Heart left ventricle (tissue), 13 donors: ENCODE results near the gene FXYD3.

Source experiments
- CTCF ChIP-seq, 12 donors: fragments of 200-600 bp; sonication (generic) in 4 of 12; IDR thresholded peaks; one replicate each; pipeline versions ENCODE4 v1.5.0 to v1.8.0; 2018 to 2022; ENCODE audit warnings: antibody characterized with exemption in 12 of 12, mild to moderate bottlenecking in 5 of 12
- POLR2A ChIP-seq, 2 donors: fragments of 450-650 bp; IDR thresholded peaks; one replicate each; pipeline ENCODE4 v1.6.1; 2017; ENCODE audit warnings: antibody characterized with exemption in 2 of 2, mild to moderate bottlenecking in 2 of 2, moderate library complexity in 2 of 2
- donor health status: ischemic (EF 13 %, LVEDD 7.1; RV severe dilation, severe dysfunction).
- donor health status: DM: no; HTN: yes; CAD: no.
- donor health status: DM: no; HTN: no; CAD: no.
- donor health status: ischemic (EF 25% LVEDD 6.9; RV normal size, moderate dysfunction).
- donor health status: ischemic (EF 25% LVEDD 5.7; RV mildly dilated, moderate dysfunction).
- donor health status: ischemic (EF 35%, LVEDD 5.7; RV mildly dilated, moderate dysfunction).
- donor health status: nonischemic (EF 11% LVEDD 7.7; RV severe dilation, severe dysfunction).
- donor health status: DM: yes; HTN: yes; CAD: no.
- donor health status: PGD.
- donor health status: ischemic (EF 29% LVEDD 5.4; RV normal size, mild dysfunction).
- donor health status: nonischemic (EF 23%, LVEDD 6.1; RV moderate dilation, normal function).

DNA sequence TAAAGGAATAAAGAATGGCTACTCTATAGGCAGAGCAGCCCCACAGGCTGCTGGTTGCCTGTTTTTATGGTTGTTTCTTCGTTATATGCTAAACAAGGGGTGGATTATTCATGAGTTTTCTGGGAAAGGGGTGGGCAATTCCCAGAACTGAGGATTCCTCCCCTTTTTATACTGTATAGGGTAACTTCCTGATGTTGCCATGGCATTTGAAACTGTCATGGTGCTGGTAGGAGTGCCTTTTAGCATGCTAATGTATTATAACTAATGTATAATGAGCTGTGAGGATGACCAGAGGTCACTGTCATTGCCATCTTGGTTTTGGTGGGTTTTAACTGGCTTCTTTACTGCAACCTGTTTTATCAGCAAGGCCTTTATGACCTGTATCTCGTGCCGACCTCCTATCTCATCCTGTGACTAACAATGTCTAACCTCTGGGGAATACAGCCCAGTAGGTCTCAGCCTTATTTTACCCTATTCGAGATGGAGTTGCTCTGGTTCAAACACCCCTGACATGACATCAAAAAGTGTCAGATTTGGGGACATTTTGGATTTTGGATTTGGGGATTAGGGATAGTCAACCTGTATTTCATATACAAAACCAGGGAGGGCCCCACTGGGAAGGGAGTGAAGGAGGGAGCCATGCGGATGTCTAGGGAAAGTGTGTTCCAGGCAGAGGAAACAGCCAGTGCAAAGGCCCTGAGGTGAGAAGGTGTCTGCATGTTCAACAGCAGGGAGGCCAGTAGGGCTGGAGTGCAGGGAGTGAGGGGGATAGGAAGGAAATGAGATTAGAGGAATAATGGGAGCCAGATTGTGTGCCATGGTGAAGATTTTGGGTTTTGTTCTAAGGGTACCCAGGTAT, 49.8 kb downstream of the FXYD3 start:
- no peak for TF ChIP-seq CTCF (IDR thresholded peaks at IDR 0.05)
- no peak for TF ChIP-seq POLR2A (IDR thresholded peaks at IDR 0.05)
